GM06990 (cell line): ENCODE results near the gene DPPA2.

Experiments used
- DNase-seq: peaks from one replicate; pipeline ENCODE4 v3.0.0-alpha.2; 2011; ENCODE audit not compliant: insufficient read length; ENCODE audit errors: extremely low read depth
- H3K27me3 ChIP-seq: replicated peaks from 2 replicates; pipeline ENCODE4 v1.6.0; 2011; ENCODE audit warnings: low read length; ENCODE audit not compliant: control insufficient read depth, insufficient read depth
- H3K36me3 ChIP-seq: 2 replicates; pipeline ENCODE4 v1.5.1; 2011; ENCODE audit warnings: low read length; ENCODE audit not compliant: control insufficient read depth, insufficient read depth
- H3K4me3 ChIP-seq: replicated peaks from 2 replicates; pipeline ENCODE4 v1.5.1; 2011; ENCODE audit warnings: low read depth, mild to moderate bottlenecking, control low read depth, low read length
- CTCF ChIP-seq: IDR thresholded peaks from 2 replicates; pipeline ENCODE4 v1.5.1; 2011; ENCODE audit warnings: low read length, control low read depth, mild to moderate bottlenecking, inconsistent platforms; ENCODE audit not compliant: insufficient read depth, poor library complexity, severe bottlenecking

DPPA2 gene

GRCh38 chr3:109334572-109334971, 18.3 kb upstream of the DPPA2 start:
- DNase-seq = no peak
- Histone ChIP-seq H3K4me3 (no peak overlapping the region), H3K27me3 (no peaks in the 10 kb centered on the region), H3K36me3 (no peaks in the 10 kb centered on the region)
- no peak for TF ChIP-seq CTCF

- no peaks in the 10 kb centered on the region for H3K36me3 ChIP-seq
- no peak for DNase-seq
- TF ChIP-seq CTCF = no peak
- H3K4me3 ChIP-seq = no peak overlapping the region
- H3K27me3 ChIP-seq = no peaks in the 10 kb centered on the region
Observed at GRCh38 chr3:109331692-109332091, 15.4 kb upstream of the DPPA2 start.

GRCh38 chr3:109330405-109330804, 14.1 kb upstream of the DPPA2 start:
- H3K27me3 ChIP-seq = no peaks in the 10 kb centered on the region
- no peak overlapping the region for H3K4me3 ChIP-seq
- no peaks in the 10 kb centered on the region for H3K36me3 ChIP-seq
- no peak for TF ChIP-seq CTCF
- DNase-seq = no peak

- TF ChIP-seq CTCF = no peak
- no peak for DNase-seq
- Histone ChIP-seq H3K36me3 (no peaks in the 10 kb centered on the region), H3K4me3 (no peak overlapping the region), H3K27me3 (no peaks in the 10 kb centered on the region)
Observed at GRCh38 chr3:109328202-109328601, 11.9 kb upstream of the DPPA2 start.

- no peak overlapping the region for H3K4me3 ChIP-seq
- no peak for TF ChIP-seq CTCF
- DNase-seq = no peak
- no peaks in the 10 kb centered on the region for H3K36me3 ChIP-seq
- no peaks in the 10 kb centered on the region for H3K27me3 ChIP-seq
Observed at GRCh38 chr3:109325657-109326056, 9.3 kb upstream of the DPPA2 start.

GRCh38 chr3:109325109-109325508, 8.8 kb upstream of the DPPA2 start:
- no peak for DNase-seq
- H3K36me3 ChIP-seq = no peaks in the 10 kb centered on the region
- H3K4me3 ChIP-seq = no peak overlapping the region

More at GRCh38 chr3:109325109-109325508, 8.8 kb upstream of the DPPA2 start:
- TF ChIP-seq CTCF = no peak
- no peaks in the 10 kb centered on the region for H3K27me3 ChIP-seq
